Activated CD4-positive, alpha-beta memory T cell treated with anti-CD3 and anti-CD28 coated beads for 36 hours (primary cell): ENCODE data around the gene CPSF3. TPM values are rescaled to one million over a fixed set of nuclear protein-coding genes. Genes with fewer than 3 reads are reported as not detected.

Source experiments
- CTCF ChIA-PET: fragments of 350-600 bp; sonication (Branson Sonifier 250); formaldehyde crosslinking; loops from one replicate; lab custom pipeline; 2021; ENCODE audit warnings: antibody characterized with exemption, inconsistent platforms; lab: Charles Lee
- POLR2A ChIA-PET: fragments of 350-600 bp; sonication (Branson Sonifier 250); formaldehyde crosslinking; loops from one replicate; lab custom pipeline; 2021; ENCODE audit warnings: antibody characterized with exemption; lab: Charles Lee
- DNase-seq: peaks from one replicate; pipeline ENCODE4 v3.0.0-alpha.2; 2020
- H3K27ac Mint-ChIP-seq: one replicate; pipeline ENCODE4 v1.8.0; 2021; ENCODE audit warnings: mixed read lengths
- H3K27me3 Mint-ChIP-seq: one replicate; pipeline ENCODE4 v1.8.0; 2021; ENCODE audit warnings: mixed read lengths
- H3K36me3 Mint-ChIP-seq: one replicate; pipeline ENCODE4 v1.8.0; 2021; ENCODE audit warnings: mixed read lengths
- H3K4me1 Mint-ChIP-seq: one replicate; pipeline ENCODE4 v1.8.0; 2021; ENCODE audit warnings: low read depth, mixed read lengths
- H3K4me3 Mint-ChIP-seq: one replicate; pipeline ENCODE4 v1.8.0; 2021; ENCODE audit warnings: mild to moderate bottlenecking, mixed read lengths
- H3K9me3 Mint-ChIP-seq: one replicate; pipeline ENCODE4 v1.8.0; 2021; ENCODE audit warnings: mixed read lengths
- intact Hi-C: fragments of 100-400 bp; cut with micrococcal nuclease; formaldehyde crosslinking; loops from one replicate; pipeline ENCODE4 v1.15.1; 2023
- total RNA-seq, 2 experiments: library from RNA; stranded (reverse); gene quantifications; one replicate each; pipeline ENCODE4 v1.2.3, GENCODE V29; 2021

The CPSF3 gene
- total RNA-seq, 2 experiments from 2014 or later, result 77.5 to 78.1 TPM

DNA sequence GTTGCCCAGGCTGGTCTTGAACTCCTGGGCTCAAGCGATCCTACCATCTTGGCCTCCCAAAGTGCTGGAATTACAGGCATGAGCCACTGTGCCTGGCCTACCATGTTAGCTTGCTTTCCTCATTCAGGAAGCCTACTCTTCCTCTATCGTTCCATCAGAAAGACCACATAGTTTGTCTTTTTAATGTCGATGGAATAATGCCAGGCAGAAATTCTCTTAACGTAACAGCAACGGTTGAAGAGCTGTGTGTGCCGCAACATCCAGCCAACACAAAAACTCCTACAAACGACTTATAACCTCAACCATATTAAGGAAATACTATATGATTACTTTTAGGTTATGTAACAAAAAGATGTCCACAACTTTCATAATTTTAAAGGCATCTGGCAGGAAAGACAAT, 10.7 kb upstream of the CPSF3 start:
- ChIA-PET CTCF (interaction anchor here (0.6 kb wide), 1 partner anchor 507 kb away, joined by 3 read pairs; no protein-coding TSS in a partner anchor), POLR2A (interaction anchor here (0.5 kb wide), 1 partner anchor 120 kb away, joined by 3 read pairs; no protein-coding TSS in a partner anchor)
- Mint-ChIP-seq H3K27ac (no peak overlapping the region), H3K4me1 (peaks cover 24% of the 10 kb centered on the region), H3K27me3 (no peaks in the 10 kb centered on the region), H3K36me3 (peaks cover 36% of the 10 kb centered on the region), H3K4me3 (no peak overlapping the region), H3K9me3 (no peaks in the 10 kb centered on the region)
- no peak for DNase-seq
- intact Hi-C loops, result no loop called here

DNA sequence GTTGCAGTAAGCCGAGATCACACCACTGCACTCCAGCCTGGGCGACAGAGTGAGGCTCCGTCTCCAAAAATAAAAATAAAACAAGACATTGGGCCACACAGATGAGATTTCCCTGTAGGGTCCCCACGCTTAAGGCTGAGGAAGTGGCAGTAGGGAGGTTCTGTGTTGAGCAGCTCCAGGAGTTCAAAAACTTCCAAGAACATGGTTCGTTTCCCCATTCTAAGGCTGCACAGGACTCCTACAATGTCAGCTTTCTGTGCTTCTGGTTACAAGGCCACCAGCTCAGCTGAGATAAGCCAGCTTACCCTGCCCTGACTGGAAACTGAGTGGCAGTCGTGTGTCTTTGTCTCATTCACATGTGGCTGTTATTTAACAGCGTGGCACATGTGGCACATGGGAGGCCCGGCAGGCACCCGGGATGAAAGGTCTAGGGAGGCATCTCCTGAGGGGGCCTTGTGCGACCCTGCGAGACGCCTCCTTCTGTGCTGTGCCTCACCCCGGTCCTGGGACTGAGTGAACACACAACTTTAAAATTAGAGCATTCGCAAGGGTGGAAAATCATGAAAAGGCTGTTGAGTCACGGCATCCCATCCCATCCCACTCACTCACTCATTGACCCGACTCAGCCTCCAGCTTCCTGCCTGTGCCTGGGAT, 7.8 kb upstream of the CPSF3 start:
- Mint-ChIP-seq H3K9me3 (no peaks in the 10 kb centered on the region), H3K4me3 (no peak overlapping the region), H3K36me3 (peaks cover 38% of the 10 kb centered on the region), H3K4me1 (peaks cover 50% of the 10 kb centered on the region), H3K27me3 (no peaks in the 10 kb centered on the region), H3K27ac (no peak overlapping the region)
- DNase-seq, result no peak
- intact Hi-C loops, result no loop called here
- ChIA-PET CTCF (no interaction called here), POLR2A (no interaction called here)

DNA sequence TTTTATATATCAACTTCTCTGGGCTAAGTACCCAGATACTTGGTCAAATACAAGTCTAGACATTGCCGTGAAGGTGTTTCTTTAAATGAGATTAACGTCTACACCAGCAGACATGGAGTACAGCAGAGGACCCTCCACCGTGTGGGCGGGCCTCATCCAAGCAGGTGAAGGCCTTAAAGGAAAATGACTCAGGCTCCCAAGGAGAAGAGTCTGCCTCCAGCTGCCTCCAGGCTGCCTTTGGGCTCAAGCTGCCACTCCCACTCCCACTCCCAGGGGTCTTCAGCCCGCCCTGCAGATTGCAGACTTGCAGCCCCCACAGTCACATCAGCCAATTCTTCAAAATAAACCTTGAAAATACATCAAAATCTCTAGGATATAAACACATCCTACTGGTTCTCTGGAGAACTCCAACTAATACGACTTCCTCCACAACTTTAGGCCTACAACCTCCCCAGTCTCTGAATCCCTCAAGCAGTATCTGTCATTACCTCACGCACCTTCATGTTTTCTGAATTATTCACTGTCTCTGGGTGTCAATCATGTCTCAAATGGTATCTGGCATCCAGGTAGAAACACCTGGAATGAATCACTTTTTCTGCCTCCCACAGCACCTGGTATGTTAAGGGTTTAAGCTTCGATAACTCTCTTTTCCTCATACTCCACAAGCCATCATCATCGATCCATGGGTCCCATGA, 7.0 kb upstream of the CPSF3 start:
- no peaks in the 10 kb centered on the region for H3K27me3 Mint-ChIP-seq
- no peaks in the 10 kb centered on the region for H3K9me3 Mint-ChIP-seq
- intact Hi-C loops, result no loop called here
- ChIA-PET CTCF (no interaction called here), POLR2A (no interaction called here)
- H3K4me3 Mint-ChIP-seq, result no peak overlapping the region
- H3K27ac Mint-ChIP-seq, result no peak overlapping the region
- peaks cover 35% of the 10 kb centered on the region for H3K36me3 Mint-ChIP-seq
- H3K4me1 Mint-ChIP-seq, result peaks cover 51% of the 10 kb centered on the region
- DNase-seq, result no peak

DNA sequence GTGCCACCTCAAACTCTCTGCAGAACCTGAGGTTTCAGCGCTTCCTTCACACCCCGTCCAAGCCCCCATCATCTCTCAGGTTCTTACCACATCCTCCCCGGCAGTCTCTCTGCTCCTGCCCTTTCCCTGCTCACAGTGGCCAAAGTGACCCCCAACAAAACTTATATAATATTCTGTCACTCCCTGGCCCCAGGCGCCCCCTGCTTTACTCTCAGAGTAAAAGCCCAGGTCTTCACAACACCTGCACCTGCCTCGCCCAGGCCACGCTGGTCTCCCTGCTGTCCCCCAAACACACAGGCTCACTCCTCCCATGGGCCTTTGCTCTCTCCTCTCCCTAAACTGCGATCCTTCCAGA, 6.5 kb upstream of the CPSF3 start:
- CTCF ChIA-PET, result no interaction called here
- POLR2A ChIA-PET, result no interaction called here
- no peak for DNase-seq
- no peaks in the 10 kb centered on the region for H3K27me3 Mint-ChIP-seq
- intact Hi-C loops, result no loop called here
- H3K27ac Mint-ChIP-seq, result no peak overlapping the region
- H3K4me3 Mint-ChIP-seq, result no peak overlapping the region
- peaks cover 55% of the 10 kb centered on the region for H3K4me1 Mint-ChIP-seq
- H3K36me3 Mint-ChIP-seq, result peaks cover 37% of the 10 kb centered on the region
- no peaks in the 10 kb centered on the region for H3K9me3 Mint-ChIP-seq

DNA sequence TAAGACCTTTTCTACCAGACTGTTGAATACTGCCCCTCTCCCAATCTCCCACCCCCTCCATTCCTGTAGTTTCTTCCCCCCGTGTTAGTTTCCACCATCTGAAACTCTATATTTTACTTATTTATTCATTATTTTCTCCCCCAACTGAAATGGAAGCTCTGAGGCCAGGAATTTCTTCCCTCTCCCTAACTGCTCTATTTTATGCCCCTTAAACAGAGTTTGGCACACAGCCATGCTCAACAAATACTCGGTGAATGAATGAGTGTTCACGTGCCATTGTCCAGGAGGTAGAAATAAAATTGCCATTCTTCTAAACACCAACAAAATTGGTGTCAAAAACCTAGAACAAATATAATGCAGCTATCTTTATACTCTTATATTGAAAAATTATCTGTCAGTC, 5.7 kb upstream of the CPSF3 start:
- intact Hi-C loops, result no loop called here
- peaks cover 37% of the 10 kb centered on the region for H3K36me3 Mint-ChIP-seq
- no peak overlapping the region for H3K4me3 Mint-ChIP-seq
- H3K27ac Mint-ChIP-seq, result no peak overlapping the region
- H3K4me1 Mint-ChIP-seq, result peaks cover 62% of the 10 kb centered on the region
- no peaks in the 10 kb centered on the region for H3K9me3 Mint-ChIP-seq
- DNase-seq, result no peak
- H3K27me3 Mint-ChIP-seq, result no peaks in the 10 kb centered on the region
- POLR2A ChIA-PET, result no interaction called here
- CTCF ChIA-PET, result interaction anchor here (0.9 kb wide), 1 partner anchor 9 kb away, joined by 4 read pairs; no protein-coding TSS in a partner anchor

DNA sequence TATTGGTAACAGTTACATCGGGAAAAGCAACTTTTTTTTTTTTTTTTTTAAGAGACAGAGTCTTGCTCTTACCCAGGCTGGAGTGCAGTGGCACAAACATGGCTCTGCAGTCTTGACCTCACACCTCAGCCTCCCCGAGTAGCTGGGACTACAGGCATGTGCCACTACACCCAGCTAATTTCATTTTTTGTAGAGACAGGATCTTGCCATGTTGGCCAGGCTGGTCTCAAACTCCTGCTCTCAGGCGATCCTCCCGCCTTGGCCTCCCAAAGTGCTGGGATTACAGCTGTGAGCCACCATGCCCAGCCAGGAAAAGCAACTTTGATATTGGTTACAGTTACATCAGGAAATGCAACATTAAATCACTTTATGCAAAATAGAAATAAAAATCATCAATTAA, 4.7 kb upstream of the CPSF3 start:
- intact Hi-C loops, result loop anchor here (1.0 kb wide), 1 partner anchor 12 kb away; no protein-coding TSS in a partner anchor
- POLR2A ChIA-PET, result interaction anchor here (1.1 kb wide), 1 partner anchor 48 kb away, joined by 3 read pairs; no protein-coding TSS in a partner anchor
- Mint-ChIP-seq H3K4me1 (peaks cover 62% of the 10 kb centered on the region), H3K27me3 (no peaks in the 10 kb centered on the region), H3K4me3 (no peak overlapping the region), H3K9me3 (no peaks in the 10 kb centered on the region), H3K27ac (no peak overlapping the region), H3K36me3 (peaks cover 35% of the 10 kb centered on the region)
- CTCF ChIA-PET, result interaction anchor here (0.6 kb wide), 1 partner anchor 70 kb away, joined by 3 read pairs; no protein-coding TSS in a partner anchor
- DNase-seq, result no peak

DNA sequence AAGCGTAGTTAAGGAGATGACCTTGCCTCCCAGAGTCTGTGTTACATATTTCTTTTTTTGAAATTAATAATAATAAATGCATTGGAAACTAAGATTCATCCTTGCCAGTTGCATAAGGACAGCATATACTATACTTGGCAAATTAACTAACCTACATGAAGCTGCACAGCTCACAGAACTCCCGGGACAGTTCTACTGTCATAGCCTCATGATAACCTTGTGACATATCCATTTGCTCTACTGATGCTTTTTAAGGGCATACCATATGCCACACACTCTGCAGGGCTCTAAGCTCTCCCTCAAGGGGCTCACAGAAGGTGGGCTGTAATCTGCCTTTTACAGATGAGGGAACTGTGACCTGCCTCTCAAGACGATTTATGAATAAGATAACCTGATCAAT, 3.9 kb upstream of the CPSF3 start:
- no peak overlapping the region for H3K4me3 Mint-ChIP-seq
- H3K27me3 Mint-ChIP-seq, result no peaks in the 10 kb centered on the region
- peak overlapping the region; percentile 68 for H3K27ac Mint-ChIP-seq
- intact Hi-C loops, result loop anchor here (1.0 kb wide), 1 partner anchor 11 kb away; no protein-coding TSS in a partner anchor
- ChIA-PET CTCF (interaction anchor here (0.6 kb wide), 1 partner anchor 164 kb away, joined by 3 read pairs; no protein-coding TSS in a partner anchor), POLR2A (interaction anchor here (1.1 kb wide), 1 partner anchor 49 kb away, joined by 3 read pairs; no protein-coding TSS in a partner anchor)
- peaks cover 27% of the 10 kb centered on the region for H3K36me3 Mint-ChIP-seq
- DNase-seq, result no peak
- peaks cover 56% of the 10 kb centered on the region for H3K4me1 Mint-ChIP-seq
- no peaks in the 10 kb centered on the region for H3K9me3 Mint-ChIP-seq

DNA sequence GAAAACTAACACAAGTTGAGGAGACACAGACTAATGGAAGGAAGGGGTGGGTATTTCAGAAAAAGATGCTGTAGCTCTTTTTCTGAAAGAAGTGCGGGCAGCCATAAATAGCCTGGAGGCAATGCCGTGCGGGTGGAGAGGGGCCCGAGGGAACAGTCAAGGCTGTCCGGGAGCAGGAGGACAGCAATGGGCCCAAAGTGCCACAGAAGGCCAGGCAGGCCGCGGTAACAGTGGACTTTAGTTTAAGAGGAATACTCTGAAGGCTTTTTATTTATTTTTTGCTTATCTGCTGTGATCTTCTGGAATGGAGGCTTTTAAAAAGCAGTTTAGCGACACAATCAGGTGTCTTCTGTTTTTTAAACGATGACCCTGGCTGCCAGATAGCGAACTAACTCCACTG, 3.0 kb upstream of the CPSF3 start:
- ChIA-PET POLR2A (no interaction called here), CTCF (no interaction called here)
- no peaks in the 10 kb centered on the region for H3K27me3 Mint-ChIP-seq
- DNase-seq, result no peak
- H3K4me3 Mint-ChIP-seq, result peak overlapping the region; percentile 4
- H3K9me3 Mint-ChIP-seq, result no peaks in the 10 kb centered on the region
- intact Hi-C loops, result loop anchor here (5.0 to 10.0 kb wide), 4 partner anchors 276 to 624 kb away; partner anchors contain the start of gene KLF11
- H3K4me1 Mint-ChIP-seq, result peaks cover 56% of the 10 kb centered on the region
- no peak overlapping the region for H3K27ac Mint-ChIP-seq
- H3K36me3 Mint-ChIP-seq, result peaks cover 25% of the 10 kb centered on the region

DNA sequence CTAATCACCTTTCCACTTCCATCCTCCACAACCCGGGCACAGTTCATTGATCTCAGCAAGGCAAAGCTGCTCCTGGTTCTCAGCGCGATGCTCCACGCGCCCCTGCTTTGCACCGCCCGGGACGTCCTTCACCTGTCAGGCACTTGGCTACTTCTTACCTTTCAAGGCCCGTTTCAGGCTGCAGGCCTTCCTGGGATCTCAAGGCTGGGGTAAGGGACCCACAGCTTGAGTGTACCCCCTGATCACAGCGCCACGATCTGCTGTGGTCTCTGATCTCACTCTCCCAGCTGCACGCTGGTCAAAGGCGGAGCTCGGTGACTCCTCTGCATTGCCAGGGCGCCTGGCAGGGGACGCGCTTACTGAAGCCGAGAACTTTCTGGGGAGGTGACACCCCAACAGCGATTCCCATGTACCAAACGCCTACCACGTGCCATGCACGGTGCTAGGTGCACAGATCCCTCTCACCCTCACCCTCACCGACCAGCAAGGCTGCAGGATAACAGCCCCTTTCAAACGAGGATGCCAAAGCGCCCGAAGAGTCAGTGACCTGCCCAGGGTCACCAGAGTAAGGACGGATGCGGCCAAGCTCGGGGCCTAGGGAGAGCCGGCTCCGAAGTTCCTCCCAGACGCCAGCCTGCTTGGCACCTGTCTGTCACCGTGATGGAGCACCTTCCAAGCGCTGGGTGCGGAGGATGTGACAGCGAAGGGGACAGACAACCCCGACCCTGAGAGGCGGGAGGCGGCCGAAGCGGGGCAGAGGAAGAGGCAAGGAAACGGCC, 944 bp upstream of the CPSF3 start:
- POLR2A ChIA-PET, result interaction anchor here (0.5 to 1.4 kb wide), 8 partner anchors 8 to 348 kb away, joined by 3 to 8 read pairs (median 4); partner anchors contain the start of genes ADAM17 and YWHAQ
- peaks cover 41% of the 10 kb centered on the region for H3K4me1 Mint-ChIP-seq
- no peaks in the 10 kb centered on the region for H3K27me3 Mint-ChIP-seq
- CTCF ChIA-PET, result interaction anchor here (0.6 to 1.9 kb wide), 4 partner anchors 8 to 134 kb away, joined by 3 to 6 read pairs (median 3); partner anchors contain the start of gene ADAM17
- H3K9me3 Mint-ChIP-seq, result no peaks in the 10 kb centered on the region
- H3K36me3 Mint-ChIP-seq, result peaks cover 19% of the 10 kb centered on the region
- intact Hi-C loops, result loop anchor here (1.0 to 10.0 kb wide), 8 partner anchors 52 to 622 kb away; partner anchors contain the start of genes IAH1, KLF11 and YWHAQ
- H3K27ac Mint-ChIP-seq, result peak overlapping the region; percentile 88
- peak overlapping the region; percentile 87 for H3K4me3 Mint-ChIP-seq
- peak; percentile 73 for DNase-seq

DNA sequence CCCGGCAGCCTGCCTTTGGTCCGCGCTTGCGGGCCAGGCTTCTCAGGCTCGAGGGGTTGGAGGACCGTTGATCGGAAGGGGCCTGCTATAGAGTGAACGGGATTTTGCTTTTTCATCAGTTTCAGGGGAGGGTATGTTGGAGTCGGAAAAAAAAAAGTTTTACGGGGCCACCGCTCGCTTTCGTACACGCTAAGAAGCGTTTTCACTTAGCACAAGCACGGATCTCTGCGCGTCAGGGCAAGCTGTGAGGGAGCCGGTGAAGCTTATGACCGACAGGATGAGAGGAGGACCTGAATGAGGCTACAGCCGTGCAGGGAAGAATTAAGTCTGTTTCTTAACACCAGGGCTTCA, 443 bp downstream of the CPSF3 start:
- H3K27me3 Mint-ChIP-seq, result no peaks in the 10 kb centered on the region
- POLR2A ChIA-PET, result interaction anchor here (0.7 to 1.4 kb wide), 5 partner anchors 26 to 347 kb away, joined by 3 to 4 read pairs (median 3); partner anchors contain the start of gene ADAM17
- H3K4me3 Mint-ChIP-seq, result no peak overlapping the region
- CTCF ChIA-PET, result interaction anchor here (1.9 kb wide), 1 partner anchor 132 kb away, joined by 6 read pairs; the partner anchor contains the start of gene ADAM17
- intact Hi-C loops, result loop anchor here (1.0 to 10.0 kb wide), 8 partner anchors 50 to 621 kb away; partner anchors contain the start of genes IAH1, KLF11 and YWHAQ
- peaks cover 33% of the 10 kb centered on the region for H3K4me1 Mint-ChIP-seq
- H3K36me3 Mint-ChIP-seq, result peaks cover 12% of the 10 kb centered on the region
- H3K9me3 Mint-ChIP-seq, result no peaks in the 10 kb centered on the region
- no peak overlapping the region for H3K27ac Mint-ChIP-seq
- DNase-seq, result peak; percentile 49

DNA sequence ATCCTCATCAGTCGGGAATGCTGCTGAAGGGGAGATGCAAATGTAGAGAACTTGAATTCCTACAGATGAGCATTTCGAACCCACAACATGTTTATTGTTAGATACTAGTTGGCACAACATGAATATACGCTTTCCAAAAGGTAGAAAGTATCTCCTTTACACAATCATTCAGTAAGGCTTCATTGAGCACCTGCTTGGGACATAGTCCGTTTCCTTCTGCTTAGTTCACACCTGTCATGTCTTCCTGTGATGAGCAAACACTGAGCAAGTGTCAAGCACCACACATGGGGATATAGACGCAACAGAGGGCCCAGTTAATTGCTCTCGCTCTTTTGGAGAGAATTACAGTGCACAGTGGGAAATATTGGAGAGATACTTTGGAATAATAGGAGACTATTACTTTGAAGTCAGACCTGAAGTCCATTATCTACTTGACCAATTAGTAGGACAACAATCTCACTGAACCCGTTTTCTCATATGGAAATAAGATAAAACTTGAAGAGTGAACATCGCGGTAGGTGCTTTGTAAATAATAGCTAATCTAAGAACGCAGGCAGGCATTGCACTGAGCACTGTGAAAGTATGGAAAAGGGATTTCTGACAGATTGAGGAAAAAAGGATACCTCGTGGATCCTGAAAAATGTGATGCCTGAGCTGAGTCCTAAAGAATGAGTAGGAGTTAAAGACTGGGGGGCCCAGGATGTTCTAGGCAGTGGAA, 1.2 kb downstream of the CPSF3 start:
- Mint-ChIP-seq H3K36me3 (peaks cover 13% of the 10 kb centered on the region), H3K9me3 (no peaks in the 10 kb centered on the region), H3K4me3 (no peak overlapping the region), H3K27me3 (no peaks in the 10 kb centered on the region), H3K4me1 (peaks cover 26% of the 10 kb centered on the region), H3K27ac (no peak overlapping the region)
- intact Hi-C loops, result loop anchor here (5.0 to 10.0 kb wide), 4 partner anchors 280 to 620 kb away; partner anchors contain the start of gene KLF11
- POLR2A ChIA-PET, result interaction anchor here (0.7 to 1.4 kb wide), 4 partner anchors 25 to 269 kb away, joined by 3 to 4 read pairs (median 4); partner anchors contain the start of gene ADAM17
- no peak for DNase-seq
- CTCF ChIA-PET, result no interaction called here
